Urothelium cell line (cell line): ENCODE data around the gene MSH2.

Source experiments
- DNase-seq: peaks from one replicate; pipeline ENCODE4 v3.0.0; 2011; ENCODE audit warnings: low spot score, mixed read lengths
- FAIRE-seq: peaks from 2 replicates; lab custom pipeline; 2011; peaks lifted over from hg19 to GRCh38; lab: Jason Lieb, UNC

Gene MSH2

DNA sequence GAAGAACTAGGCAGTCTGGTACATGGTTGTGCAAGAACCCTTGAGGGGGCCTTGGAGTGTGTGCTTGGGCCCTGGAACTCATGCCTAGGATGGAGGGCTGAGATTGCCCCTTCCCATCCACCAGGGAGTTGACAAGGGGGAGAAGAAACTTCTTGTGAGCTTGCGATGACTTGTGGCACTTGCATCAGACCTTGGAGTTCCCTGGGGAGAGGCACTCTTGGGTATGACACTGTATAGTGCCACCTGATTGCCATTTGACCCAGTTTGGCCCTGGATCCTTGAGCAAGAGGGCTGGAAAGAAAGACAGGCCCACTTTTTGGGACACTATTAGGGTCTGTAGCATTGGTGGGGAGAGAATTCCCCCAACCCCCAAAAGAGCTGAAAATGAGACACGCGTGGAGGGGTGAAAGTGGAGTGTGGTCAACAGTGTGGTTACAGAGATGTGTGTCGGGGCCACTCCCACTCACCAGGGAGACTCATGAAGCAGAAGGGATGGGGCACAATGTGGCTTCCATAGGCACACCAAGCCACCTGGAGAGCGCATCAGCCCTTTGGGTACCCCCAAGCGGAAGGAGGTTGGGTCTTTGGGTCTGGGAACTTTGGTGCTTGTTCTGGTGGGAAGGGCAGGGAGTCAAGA is 101.3 kb downstream of the MSH2 start:
- DNase-seq, result no peak
- no peak for FAIRE-seq

DNA sequence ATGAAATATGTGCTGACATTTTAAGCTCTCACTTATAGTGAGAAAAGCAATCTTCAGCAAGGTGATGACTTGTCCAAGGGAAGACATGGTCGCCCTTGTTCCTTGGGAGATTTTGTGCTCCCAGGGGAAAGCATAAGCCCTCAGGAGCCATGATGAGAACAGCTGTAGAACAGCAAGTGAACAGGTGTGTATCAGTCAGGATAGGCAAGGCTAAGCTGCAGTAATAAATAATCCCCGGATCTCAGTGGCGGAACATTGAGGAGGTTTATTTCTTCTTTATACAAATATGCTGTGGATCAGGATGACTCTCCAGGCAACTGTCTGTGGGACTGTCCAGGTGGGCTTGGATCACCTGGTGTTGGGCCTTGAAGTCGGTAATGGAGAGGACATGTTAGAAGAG is 103.1 kb downstream of the MSH2 start:
- DNase-seq, result no peak
- no peak for FAIRE-seq

DNA sequence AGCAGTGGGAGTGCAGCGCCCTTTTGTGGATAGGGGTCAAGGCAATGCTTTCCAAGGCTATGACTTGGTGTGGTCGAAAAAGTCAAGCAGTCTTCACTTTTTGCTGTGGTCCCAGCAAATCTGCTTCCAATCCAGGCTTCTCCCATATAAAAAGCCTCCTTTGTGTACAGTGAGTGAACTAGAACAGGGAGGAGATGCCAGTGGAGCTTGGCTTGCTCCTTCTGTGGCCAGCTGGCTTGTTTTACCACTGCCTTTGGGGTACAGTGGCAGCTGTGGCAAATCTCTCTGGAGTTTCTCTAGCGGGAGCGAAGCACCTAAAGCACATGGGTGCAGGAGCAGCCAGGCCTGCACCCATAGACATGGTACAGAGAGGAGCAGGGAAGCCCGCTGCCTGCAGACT is 103.5 kb downstream of the MSH2 start:
- FAIRE-seq (no peak), DNase-seq (no peak)

DNA sequence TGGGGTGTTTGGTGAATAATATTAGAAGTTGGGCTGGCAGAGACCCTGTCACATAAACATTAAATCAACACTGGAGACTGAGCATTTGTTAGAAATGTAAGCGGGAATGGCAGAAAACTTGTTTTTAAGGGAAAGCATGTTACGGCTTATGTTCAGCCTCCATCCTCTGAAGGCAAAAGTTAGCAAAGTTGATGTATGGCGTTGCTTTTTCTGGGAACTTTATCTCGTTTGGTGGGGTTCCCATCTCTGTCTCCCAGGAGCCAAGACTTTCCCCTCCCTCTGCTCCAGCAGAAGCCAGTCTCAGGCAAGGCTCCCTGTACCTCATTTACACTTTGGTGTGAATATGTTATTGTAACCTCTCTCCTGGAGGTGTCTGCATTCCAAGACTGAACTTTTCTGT is 105.1 kb downstream of the MSH2 start:
- no peak for DNase-seq
- no peak for FAIRE-seq

DNA sequence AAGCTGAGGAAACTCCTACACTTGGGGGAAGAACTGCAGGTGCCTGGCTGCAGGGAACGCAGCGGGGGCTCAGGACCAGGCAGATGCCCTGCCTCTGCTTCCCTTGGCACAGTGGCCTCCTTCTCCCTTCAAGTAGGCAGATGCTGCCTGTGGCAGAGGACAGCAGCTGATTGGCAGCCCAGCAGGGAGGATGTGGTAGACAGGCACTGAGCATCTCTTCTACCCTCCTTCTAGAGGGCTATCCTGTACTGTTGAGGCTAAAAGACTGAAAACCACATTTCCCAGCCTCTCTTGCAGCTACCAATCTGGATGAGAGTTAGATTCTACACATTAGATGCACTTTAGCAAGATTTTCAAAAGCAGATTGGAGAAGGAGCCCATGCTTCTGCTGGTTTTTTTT is 105.7 kb downstream of the MSH2 start:
- FAIRE-seq (no peak), DNase-seq (no peak)

DNA sequence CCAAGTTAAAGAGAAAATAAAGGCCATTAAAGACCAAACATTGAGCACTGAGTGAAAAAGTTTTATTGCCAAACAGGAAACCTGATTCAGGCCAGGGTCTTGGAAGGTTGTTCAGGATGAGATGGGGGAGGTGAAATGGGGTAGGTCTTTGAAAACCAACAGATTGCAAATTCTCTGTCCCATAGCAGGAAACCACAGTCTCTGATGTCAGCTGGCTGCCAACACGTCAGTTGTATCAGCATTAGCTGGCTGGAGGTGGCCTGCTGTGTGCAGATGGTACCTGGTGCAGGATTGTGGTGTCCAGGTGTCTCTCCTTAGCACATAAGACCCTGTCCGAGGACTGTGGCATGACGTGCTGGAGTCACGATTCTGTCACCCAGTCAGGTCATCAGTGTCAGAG is 106.3 kb downstream of the MSH2 start:
- DNase-seq, result no peak
- FAIRE-seq, result no peak

DNA sequence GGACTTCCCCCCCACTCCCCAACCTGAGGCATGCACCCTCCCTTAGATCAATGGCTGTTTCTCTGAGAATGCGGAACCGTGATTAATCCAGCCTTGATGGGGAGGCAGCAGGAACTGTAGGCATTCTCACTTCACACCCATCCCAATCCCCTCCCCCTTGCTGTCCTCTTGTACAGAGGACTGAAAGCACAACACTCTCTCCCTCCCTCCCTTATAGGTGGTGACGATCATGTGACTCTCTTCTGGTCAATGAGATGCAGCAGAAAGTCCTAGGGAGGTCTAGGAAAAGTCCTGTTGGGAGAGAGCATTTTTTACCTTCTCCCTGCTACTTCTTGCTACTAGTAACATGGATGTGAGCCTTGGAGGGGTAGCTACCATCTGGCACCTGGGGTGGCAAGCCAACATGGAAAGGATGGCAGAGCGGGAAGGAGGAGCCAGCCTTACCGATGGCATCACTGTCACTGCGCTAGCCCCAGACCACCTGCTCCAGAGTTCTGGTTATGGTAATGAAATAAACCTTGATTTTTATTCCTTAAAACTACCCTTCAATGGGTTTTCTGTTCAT is 106.9 kb downstream of the MSH2 start:
- FAIRE-seq (no peak), DNase-seq (no peak)

DNA sequence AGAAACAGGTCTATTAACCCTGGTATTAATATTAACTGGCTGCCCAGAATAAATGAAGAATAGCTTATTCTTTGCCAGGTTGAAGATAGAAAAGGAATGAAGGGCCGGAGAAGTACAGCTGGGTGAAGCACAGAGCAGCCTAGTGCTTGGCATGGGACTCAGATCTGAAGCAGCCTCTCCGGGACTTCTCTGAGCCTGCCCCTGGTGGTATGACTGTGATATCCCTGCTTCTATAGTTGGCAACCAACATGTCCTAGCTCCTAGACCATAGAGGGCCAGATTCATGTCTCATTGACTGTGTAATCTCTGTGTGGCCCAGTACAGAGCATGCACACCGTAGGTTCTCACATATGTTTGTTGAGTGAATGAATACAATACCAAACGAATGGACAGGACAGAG is 107.8 kb downstream of the MSH2 start:
- FAIRE-seq (no peak), DNase-seq (no peak)

DNA sequence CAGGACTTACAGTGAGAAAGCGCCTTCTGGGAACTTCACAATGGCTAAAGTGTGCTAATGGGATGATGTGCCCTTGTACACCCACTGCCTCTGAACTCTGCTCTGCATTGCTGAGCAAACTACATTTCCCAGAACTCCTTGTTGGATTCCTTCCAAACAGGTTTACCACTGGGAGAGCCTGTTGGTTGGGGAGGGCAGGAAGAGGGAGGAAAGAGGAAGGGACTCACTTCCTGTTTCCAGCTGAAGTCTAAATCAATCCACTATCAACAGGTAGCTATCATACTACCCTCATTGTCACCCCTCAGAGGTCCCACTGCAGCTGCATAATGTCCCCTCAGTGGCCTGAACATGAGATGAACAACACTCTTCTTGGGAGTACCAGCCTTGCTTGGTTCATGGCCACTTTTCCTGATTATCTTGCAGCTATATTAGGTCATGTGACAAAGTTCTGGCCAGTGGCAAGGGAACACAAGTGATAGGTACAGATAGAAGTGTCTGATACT is 109.7 kb downstream of the MSH2 start:
- no peak for FAIRE-seq
- DNase-seq, result peak; percentile 30

DNA sequence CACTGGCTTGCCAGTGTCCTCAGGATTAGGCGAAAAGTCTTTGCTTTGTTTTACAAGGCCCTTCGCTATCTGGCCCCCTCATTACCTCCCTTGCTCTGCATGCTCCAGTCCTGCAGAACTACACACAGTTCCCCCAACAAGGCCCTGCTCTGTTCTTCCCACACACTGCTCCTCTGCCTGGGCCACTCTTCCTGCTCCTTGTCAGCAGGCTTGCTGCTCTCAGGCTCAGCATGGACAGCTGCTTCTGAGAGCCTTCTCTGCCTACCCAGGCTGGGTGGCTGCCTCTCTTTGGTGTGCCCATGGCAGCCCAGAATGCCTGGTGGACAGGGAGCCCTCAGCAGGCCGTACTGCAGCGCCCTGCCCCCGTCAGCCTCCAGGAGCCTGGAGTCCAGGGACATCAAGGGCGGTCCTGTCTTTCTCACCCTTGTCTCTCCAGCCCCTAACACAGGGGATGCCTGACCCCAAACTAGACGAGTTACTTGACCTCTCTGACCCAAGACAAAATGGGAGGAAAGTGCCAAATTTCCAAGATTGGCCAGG is 111.1 kb downstream of the MSH2 start:
- peak; percentile 66 for FAIRE-seq
- no peak for DNase-seq

DNA sequence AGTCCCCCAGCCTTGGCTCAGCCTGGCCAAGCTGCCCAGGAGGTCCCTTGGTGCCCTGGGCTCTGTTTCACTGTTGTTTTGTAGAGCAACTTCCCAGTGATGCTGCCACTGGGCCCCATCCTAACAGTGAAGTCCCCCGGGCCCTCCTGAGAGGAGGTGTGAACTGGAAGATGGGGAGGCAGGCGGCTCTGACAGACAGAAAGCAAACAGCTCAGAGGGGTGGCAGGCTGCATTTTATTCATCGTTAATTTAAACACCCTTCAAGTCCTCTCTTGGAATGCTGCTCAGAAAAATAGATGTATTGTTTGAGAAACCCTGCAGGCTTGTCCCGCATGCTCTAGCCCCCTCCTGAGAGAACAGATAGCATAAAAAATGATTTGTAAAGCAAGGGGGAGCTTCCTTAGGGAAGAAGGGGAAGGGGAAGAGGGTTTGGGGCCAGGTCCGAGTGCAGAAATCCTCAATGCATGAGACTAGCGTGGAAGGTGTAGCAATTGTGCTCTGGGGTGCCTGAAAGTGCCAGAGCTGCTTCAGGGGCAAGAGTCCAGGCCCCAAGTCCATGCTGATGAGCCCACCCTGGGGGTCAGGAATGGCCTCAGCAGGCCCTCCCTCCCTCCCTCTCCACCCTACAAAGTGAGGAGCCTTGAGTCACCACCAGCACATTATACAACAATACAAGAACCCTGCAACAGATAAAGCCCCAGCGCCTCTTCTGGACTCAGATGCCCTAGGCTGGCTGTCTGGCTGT is 113.6 kb downstream of the MSH2 start:
- no peak for DNase-seq
- no peak for FAIRE-seq

DNA sequence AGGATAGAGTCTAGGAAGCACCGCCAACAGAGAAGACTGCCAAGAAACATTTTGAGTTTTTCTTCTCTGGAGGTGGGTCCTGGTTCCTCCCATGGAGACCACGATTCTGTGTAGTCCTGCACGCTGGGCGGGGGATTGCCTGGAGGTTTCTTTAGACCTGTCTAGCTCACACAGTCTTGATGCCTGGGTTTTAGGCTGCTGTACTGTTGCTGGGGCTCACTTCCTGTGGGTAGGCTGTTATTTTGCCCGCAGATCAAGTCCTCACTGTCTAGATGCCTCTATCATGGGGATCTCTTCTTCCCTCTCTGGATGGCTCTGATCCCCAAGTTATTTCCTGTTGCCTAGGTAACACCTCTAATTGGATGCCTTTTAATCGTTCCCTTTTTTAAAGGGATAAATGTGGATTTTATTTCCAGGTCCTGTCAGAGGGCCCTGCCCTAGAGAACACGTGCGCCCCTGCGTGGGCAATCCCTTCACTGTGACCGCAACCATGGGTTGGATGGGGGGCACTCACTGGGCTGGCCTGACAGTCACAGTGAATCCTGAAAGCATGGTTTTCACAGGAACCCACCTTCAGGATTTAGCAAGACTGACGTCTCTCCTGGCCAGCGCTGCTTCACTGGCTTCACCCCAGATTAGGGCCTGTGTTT is 115.7 kb downstream of the MSH2 start:
- DNase-seq, result no peak
- no peak for FAIRE-seq

DNA sequence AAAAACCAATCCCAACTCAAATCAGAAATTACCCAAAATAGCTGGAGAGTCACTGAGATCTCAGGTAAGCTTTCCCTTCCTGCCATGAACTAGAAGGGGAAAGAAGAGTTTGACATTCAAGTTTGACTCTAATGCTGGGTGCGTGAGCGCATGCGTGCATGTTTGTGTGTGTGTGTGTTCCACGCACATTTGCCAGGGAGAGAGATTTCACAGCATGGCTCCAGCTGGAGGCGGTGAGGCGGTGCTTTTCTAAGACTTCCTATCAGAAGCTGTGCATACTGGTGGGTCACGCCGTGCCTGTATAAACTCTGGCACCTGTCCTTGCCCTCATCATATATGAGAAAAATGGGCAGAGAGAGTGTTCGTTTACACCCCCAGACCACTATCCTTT is 116.2 kb downstream of the MSH2 start:
- DNase-seq, result no peak
- FAIRE-seq, result no peak

DNA sequence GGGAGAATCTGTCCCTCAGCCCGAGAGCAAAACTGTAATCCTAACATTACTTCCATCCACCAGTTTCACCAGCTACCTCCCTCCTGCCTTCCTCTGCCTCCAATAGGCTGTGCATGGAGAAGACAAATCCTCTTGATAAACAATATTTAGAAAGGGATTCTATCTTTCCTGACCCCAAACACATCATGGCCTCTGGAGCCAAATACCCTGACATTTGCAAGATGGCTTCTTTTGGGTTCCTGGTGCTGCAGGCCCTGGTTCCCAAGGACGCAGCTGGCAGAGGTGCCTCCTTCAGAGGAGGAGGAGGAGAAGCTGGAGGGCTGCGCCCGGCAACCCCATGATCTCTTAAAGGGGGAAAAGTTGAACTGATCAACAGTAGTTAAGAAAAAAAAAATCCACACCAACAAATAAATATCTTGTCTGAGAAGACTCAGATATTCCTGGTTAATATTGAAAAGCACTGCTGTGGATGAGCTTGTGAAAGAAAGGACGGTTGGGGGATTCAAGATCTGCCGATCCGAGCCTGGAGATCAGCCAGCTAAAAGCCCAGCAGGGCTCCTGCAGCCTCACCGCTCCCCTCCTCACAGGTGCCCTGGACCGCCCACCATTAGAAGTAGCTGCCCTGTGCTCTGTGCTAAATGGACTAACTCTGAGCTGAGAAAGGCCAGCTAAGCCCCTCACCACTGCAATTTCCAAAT is 116.8 kb downstream of the MSH2 start:
- FAIRE-seq, result no peak
- DNase-seq, result no peak

DNA sequence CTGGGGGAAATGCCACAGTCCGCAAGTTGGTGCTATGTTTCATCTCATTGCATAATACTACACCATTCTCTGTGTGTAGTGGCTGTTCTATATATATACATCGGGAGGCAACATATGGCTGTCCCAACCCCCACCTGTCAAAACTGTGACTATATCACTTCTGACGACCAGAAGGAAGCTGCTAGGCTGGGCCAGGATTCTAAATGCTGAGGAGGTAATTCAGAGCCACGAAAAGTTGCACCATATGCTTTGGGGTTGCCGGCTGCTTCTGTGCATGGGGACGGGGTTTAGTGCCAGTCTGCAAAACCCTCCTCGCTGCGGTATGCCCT is 117.3 kb downstream of the MSH2 start:
- FAIRE-seq (no peak), DNase-seq (no peak)

DNA sequence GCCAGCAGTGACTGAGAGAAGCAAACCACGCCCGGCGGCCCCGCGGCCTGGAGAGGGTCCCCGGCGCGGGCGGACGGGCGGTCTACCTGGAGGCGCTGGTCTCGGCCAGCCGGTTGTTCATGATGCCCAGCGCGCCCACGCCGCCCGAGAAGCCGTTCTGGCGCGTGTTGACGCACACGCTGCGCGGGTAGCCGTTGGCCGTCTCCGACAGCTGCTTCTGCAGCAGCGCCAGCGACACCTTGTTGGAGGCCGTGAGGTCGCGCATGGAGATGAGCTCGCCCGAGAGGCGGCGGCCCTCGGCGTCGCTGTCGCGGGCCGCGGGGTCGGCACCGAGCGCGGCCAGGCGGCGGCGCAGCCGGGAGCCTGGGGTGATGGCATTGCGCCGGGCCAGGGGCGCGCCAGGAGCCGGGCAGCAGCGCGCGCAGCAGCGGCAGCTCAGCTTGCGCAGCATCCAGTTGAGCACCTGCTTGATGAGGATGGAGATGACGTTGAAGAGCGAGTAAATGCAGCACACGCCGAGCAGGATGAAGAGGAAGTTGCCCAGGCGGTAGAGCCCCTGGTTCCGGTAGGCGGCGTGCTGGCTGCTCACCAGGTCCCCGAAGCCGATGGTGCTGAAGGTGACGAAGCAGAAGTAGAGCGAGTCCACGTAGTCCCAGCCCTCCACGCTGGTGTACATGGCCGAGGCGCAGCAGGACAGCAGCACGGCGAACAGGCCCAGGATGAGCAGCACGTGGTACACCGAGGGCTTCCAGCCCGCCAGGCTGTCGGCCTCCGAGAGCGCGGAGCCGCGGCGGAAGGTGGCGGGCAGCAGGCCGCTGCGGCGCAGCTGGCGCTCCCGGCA is 118.1 kb downstream of the MSH2 start:
- no peak for FAIRE-seq
- no peak for DNase-seq

DNA sequence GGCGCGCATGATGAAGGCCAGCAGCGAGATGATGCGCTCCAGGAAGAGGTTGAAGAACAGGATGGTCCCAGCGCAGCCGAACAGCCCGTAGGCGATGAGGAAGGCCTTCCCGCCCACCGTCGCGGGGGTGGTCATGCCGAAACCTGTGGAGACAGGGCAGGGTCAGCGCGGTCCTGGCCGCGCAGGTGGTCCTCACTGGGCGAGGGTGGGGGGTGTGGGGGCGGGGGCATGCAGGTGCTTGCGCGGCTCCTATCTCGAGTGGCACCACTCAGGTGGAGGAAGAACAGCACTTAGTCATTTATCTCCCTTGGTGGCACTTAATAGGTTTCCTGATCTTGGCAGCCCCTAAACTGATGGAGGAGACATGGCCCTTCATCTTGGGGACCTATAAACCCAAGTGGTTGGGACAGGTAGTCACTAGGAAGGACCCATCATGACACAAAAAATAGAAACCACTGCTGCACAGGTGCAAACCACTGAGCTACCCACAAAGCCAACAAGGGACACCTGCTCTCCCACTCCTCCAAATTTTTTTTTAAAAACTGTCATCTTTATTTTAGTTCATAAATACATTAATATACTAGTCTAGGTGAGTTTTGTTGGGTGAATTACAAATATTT is 118.8 kb downstream of the MSH2 start:
- no peak for FAIRE-seq
- no peak for DNase-seq

DNA sequence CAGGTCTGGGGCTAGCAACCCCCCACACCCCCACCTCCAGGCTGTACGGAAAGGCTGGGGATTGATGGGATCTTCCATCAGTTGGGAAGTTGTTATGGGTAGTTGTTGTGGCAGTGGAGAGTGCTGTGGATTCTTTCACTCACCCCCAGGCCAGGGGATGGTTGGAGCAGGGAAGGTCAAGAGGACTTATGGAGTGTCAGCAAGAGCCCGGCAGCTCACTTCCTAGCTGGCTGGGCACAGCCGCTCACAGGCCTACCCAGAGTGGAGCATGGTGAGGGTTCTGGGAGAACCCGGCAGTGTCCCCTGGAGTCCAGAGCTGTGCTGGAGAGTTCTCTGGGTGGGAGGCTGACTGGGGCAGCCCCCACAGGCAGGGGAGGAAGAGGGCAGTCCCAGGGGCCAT is 122.2 kb downstream of the MSH2 start:
- DNase-seq (no peak), FAIRE-seq (no peak)

DNA sequence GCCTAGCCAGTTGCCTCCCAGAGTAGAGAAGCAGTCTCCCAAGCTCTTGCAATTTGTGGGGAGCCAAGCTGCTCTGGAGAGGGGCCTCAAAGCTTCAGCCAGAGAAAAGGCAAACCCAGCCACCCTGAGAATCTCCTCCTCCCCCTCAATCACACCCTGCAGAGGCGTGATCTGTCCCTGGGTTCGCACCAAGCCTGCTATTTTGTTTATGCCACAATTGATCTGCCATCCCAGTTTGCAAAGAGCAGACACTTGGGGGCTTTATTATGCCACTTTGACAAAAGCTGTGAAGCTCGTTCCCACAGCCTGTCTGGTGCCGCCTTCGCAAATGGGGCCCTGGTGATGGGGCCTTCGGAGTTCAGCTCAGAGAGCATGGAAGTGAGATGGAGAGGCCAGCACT is 125.5 kb downstream of the MSH2 start:
- FAIRE-seq (no peak), DNase-seq (no peak)

DNA sequence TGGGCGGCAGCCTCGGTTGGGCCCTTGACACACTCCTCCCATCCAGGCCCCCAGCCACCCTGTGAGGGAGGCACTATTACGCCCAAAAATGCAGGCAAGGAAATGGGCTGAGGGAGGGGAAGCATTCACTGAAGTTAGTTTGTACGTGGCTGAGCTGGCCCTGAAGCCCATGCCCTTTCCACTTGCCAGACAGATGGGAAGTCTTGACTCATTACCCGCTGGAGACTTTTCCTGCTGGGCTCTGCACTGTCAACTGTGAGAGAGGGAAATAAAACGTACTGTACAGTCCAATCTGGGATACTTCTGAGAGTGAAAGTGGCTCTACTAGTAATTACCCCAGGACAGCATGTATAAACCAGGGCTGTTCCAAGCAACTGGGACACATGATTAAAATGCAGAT is 125.9 kb downstream of the MSH2 start:
- FAIRE-seq (no peak), DNase-seq (no peak)
